H1 (cell line): ENCODE measurements around the gene ZNF469. TPM values are rescaled to one million over a fixed set of nuclear protein-coding genes. Genes with fewer than 3 reads are reported as not detected.

Source experiments
- CTCF ChIA-PET: fragments of 300-600 bp; sonication (Branson Sonifier 250); formaldehyde crosslinking; loops from one replicate; lab custom pipeline; 2021; ENCODE audit not compliant: partially characterized antibody; lab: Charles Lee
- POLR2A ChIA-PET: fragments of 300-600 bp; sonication (Branson Sonifier 250); formaldehyde crosslinking; loops from one replicate; lab custom pipeline; 2021; ENCODE audit warnings: inconsistent platforms; ENCODE audit not compliant: partially characterized antibody; lab: Charles Lee
- DNase-seq, 2 experiments: peaks; one replicate each; pipeline versions ENCODE4 v3.0.0 to v3.0.0-alpha.2; 2010 to 2022; ENCODE audit warnings: low spot score in 2 of 2, low read depth in 1 of 2, mixed read lengths in 1 of 2
- FAIRE-seq: peaks from 2 replicates; lab custom pipeline; 2011; peaks lifted over from hg19 to GRCh38; lab: Jason Lieb, UNC
- H2AFZ ChIP-seq: 2 replicates; pipeline ENCODE4 v1.8.1; 2012; ENCODE audit warnings: low read length, inconsistent platforms
- H2AK5ac ChIP-seq: 2 replicates; pipeline ENCODE4 v1.6.1; 2013; ENCODE audit warnings: low read depth, low read length
- H2BK120ac ChIP-seq: replicated peaks from 2 replicates; pipeline ENCODE3; 2013; ENCODE audit warnings: low read depth, low read length, inconsistent platforms
- H2BK12ac ChIP-seq: 2 replicates; pipeline ENCODE4 v1.6.1; 2013; ENCODE audit warnings: low read depth, low read length
- H2BK15ac ChIP-seq: 2 replicates; pipeline ENCODE4 v1.6.1; 2013; ENCODE audit warnings: low read length
- H2BK20ac ChIP-seq: 2 replicates; pipeline ENCODE4 v1.6.1; 2013; ENCODE audit warnings: low read length
- H2BK5ac ChIP-seq: 2 replicates; pipeline ENCODE4 v1.6.1; 2013; ENCODE audit warnings: low read depth, low read length
- H3K14ac ChIP-seq: 2 replicates; pipeline ENCODE4 v1.6.1; 2013; ENCODE audit warnings: inconsistent platforms; ENCODE audit not compliant: insufficient read length
- H3K18ac ChIP-seq: 2 replicates; pipeline ENCODE4 v1.6.1; 2013; ENCODE audit warnings: low read length; ENCODE audit errors: extremely low read depth
- H3K23ac ChIP-seq: 2 replicates; pipeline ENCODE4 v1.6.1; 2013; ENCODE audit warnings: inconsistent platforms; ENCODE audit not compliant: insufficient read length
- H3K23me2 ChIP-seq: 2 replicates; pipeline ENCODE4 v1.6.1; 2013; ENCODE audit warnings: low read depth, low read length
- H3K27ac ChIP-seq: 2 replicates; pipeline ENCODE4 v1.6.1; 2011; ENCODE audit warnings: low read depth, low read length, inconsistent platforms
- H3K27me3 ChIP-seq, 4 experiments: replicated peaks in 1 of 4; 1 replicate in 1 of 4; 2 replicates in 3 of 4; pipeline versions ENCODE4 v1.6.1 to v1.8.1; 2011 to 2013; ENCODE audit warnings: low read length in 3 of 4, mild to moderate bottlenecking in 3 of 4, inconsistent platforms in 2 of 4, mixed read lengths in 2 of 4, moderate library complexity in 1 of 4; ENCODE audit not compliant: control insufficient read depth in 3 of 4, insufficient read depth in 3 of 4; ENCODE audit errors: extremely low read depth in 1 of 4
- H3K36me3 ChIP-seq, 4 experiments: 2 replicates each; pipeline versions ENCODE4 v1.6.1 to v1.8.1; 2011 to 2013; ENCODE audit warnings: mild to moderate bottlenecking in 4 of 4, low read length in 3 of 4, moderate library complexity in 2 of 4, control low read depth in 1 of 4, inconsistent platforms in 1 of 4; ENCODE audit not compliant: insufficient read depth in 4 of 4, control insufficient read depth in 2 of 4
- H3K4ac ChIP-seq: replicated peaks from 2 replicates; pipeline ENCODE3; 2013; ENCODE audit warnings: low read length, low read depth, mixed read lengths, inconsistent platforms; ENCODE audit not compliant: insufficient read length
- H3K4me1 ChIP-seq, 4 experiments: replicated peaks in 1 of 4; 1 replicate in 1 of 4; 2 replicates in 3 of 4; pipeline versions ENCODE4 v1.6.1 to v1.8.1; 2011 to 2013; ENCODE audit warnings: low read length in 3 of 4, inconsistent platforms in 2 of 4, mixed read lengths in 1 of 4; ENCODE audit not compliant: insufficient read depth in 4 of 4, control insufficient read depth in 3 of 4
- H3K4me2 ChIP-seq, 2 experiments: 2 replicates each; pipeline versions ENCODE4 v1.6.1 to v1.8.1; 2011 to 2013; ENCODE audit warnings: low read depth in 2 of 2, low read length in 2 of 2, control low read depth in 1 of 2, inconsistent platforms in 1 of 2, mild to moderate bottlenecking in 1 of 2; ENCODE audit not compliant: insufficient read depth in 1 of 2
- H3K4me3 ChIP-seq, 4 experiments: fragments of 200-600, 300-600 bp in 1 of 4; sonication (generic), shearing (Covaris generic), sonication (Bioruptor Twin) in 1 of 4; 2 replicates each; pipeline versions ENCODE4 v1.5.1 to v1.8.1; 2011 to 2016; ENCODE audit warnings: low read length in 4 of 4, low read depth in 3 of 4, control low read depth in 2 of 4, inconsistent platforms in 2 of 4, mild to moderate bottlenecking in 2 of 4, mixed read lengths in 1 of 4, moderate library complexity in 1 of 4; ENCODE audit not compliant: insufficient read depth in 2 of 4; ENCODE audit errors: extremely low read depth in 1 of 4
- H3K56ac ChIP-seq: replicated peaks from 2 replicates; pipeline ENCODE3; 2013; ENCODE audit warnings: low read depth, mild to moderate bottlenecking, mixed read lengths, low read length, inconsistent platforms; ENCODE audit not compliant: insufficient read length
- H3K79me1 ChIP-seq: 2 replicates; pipeline ENCODE4 v1.6.1; 2013; ENCODE audit warnings: low read depth, low read length, control low read depth
- H3K79me2 ChIP-seq, 2 experiments: 2 replicates each; pipeline versions ENCODE4 v1.6.1 to v1.8.1; 2012 to 2013; ENCODE audit warnings: low read length in 2 of 2, mild to moderate bottlenecking in 2 of 2, inconsistent platforms in 1 of 2; ENCODE audit not compliant: insufficient read depth in 2 of 2, control insufficient read depth in 1 of 2
- H3K9ac ChIP-seq, 4 experiments: replicated peaks in 1 of 4; 1 replicate in 1 of 4; 2 replicates in 3 of 4; pipeline versions ENCODE4 v1.6.1 to v1.8.1; 2011 to 2013; ENCODE audit warnings: low read depth in 3 of 4, low read length in 3 of 4, control low read depth in 2 of 4, mild to moderate bottlenecking in 2 of 4, moderate library complexity in 2 of 4, inconsistent platforms in 1 of 4; ENCODE audit errors: extremely low read depth in 1 of 4
- H3K9me3 ChIP-seq, 2 experiments: 2 replicates each; pipeline versions ENCODE4 v1.6.1 to v1.8.1; 2012 to 2013; ENCODE audit warnings: mild to moderate bottlenecking in 2 of 2, moderate library complexity in 2 of 2, control low read depth in 1 of 2, inconsistent platforms in 1 of 2, low read depth in 1 of 2, low read length in 1 of 2, mixed read lengths in 1 of 2; ENCODE audit not compliant: insufficient read depth in 2 of 2
- H4K20me1 ChIP-seq, 2 experiments: replicated peaks in 1 of 2; 2 replicates each; pipeline versions ENCODE3 to v1.8.1; 2011 to 2013; ENCODE audit warnings: inconsistent platforms in 2 of 2, low read length in 2 of 2, mild to moderate bottlenecking in 1 of 2; ENCODE audit not compliant: insufficient read depth in 2 of 2, control insufficient read depth in 1 of 2
- H4K5ac ChIP-seq: 2 replicates; pipeline ENCODE4 v1.6.1; 2013; ENCODE audit warnings: low read length, low read depth, mixed read lengths, inconsistent platforms; ENCODE audit not compliant: insufficient read length
- H4K8ac ChIP-seq: 2 replicates; pipeline ENCODE4 v1.8.0; 2013; ENCODE audit warnings: mild to moderate bottlenecking, moderate library complexity, low read length, inconsistent platforms; ENCODE audit not compliant: insufficient read depth; ENCODE audit errors: extremely low read depth
- H4K91ac ChIP-seq: replicated peaks from 2 replicates; pipeline ENCODE3; 2013; ENCODE audit warnings: low read length, mixed read lengths, inconsistent platforms; ENCODE audit not compliant: insufficient read length
- EP300 ChIP-seq, 2 experiments: IDR thresholded peaks; 1 replicate in 1 of 2; 2 replicates in 1 of 2; pipeline ENCODE4 v1.6.1; 2011 to 2012; ENCODE audit warnings: low read depth in 2 of 2, low read length in 2 of 2, mild to moderate bottlenecking in 2 of 2, borderline replicate concordance in 1 of 2, inconsistent platforms in 1 of 2, moderate library complexity in 1 of 2
- PHF8 ChIP-seq: fragments of 200-600 bp; sonication (generic); conservative IDR thresholded peaks from 2 replicates; pipeline ENCODE4 v1.7.1; 2012; ENCODE audit warnings: low read depth, mild to moderate bottlenecking, inconsistent platforms, low read length, moderate library complexity
- SAP30 ChIP-seq: fragments of 300-600 bp; sonication (generic); IDR thresholded peaks from 2 replicates; pipeline ENCODE4 v1.7.1; 2012; ENCODE audit warnings: low read length, moderate library complexity, mild to moderate bottlenecking, inconsistent platforms; ENCODE audit not compliant: insufficient read depth, insufficient replicate concordance
- ZNF274 ChIP-seq: IDR thresholded peaks from 2 replicates; pipeline ENCODE4 v1.7.0; 2012; ENCODE audit warnings: low read length, borderline replicate concordance; ENCODE audit errors: extremely low read depth
- WGBS, 2 experiments: shearing (Covaris generic) in 1 of 2; methylation state at CpG; one replicate each; pipeline versions ENCODE4 v1.1.6 to v1.1.7; 2013 to 2015; ENCODE audit warnings: low lambda C conversion rate in 2 of 2, mixed read lengths in 2 of 2, inconsistent platforms in 1 of 2, low coverage in 1 of 2, missing lambda C conversion rate in 1 of 2; ENCODE audit not compliant: insufficient replicate concordance in 2 of 2, insufficient coverage in 1 of 2, insufficient read length in 1 of 2; ENCODE audit errors: extremely low coverage in 1 of 2, missing lambda C conversion rate in 1 of 2; 5-methylcytosine and 5-hydroxymethylcytosine counted together
- polyA plus RNA-seq, 7 experiments: library from polyadenylated mRNA; depleted of rRNA in 3 of 7; stranded (reverse) in 5 of 7; unstranded in 2 of 7; fragments of >200 nt in 5 of 7; fragments of 200-250 nt in 2 of 7; gene quantifications; 1 replicate in 5 of 7; 2 replicates in 1 of 7; 4 replicates in 1 of 7; pipeline versions ENCODE4 v1.2.1 to v1.2.3, GENCODE V29; 2011 to 2013; ENCODE audit warnings: missing spikeins in 2 of 7, mixed read lengths in 2 of 7
- total RNA-seq: library from RNA; stranded (reverse); fragmentation: NEBNext Ultra II Directional; extraction: Animal tissue kit (Norgen Biotek cat#: 25700); gene quantifications from 2 replicates; pipeline ENCODE4 v1.2.1, GENCODE V29; 2021
- TF ChIP-seq, protein P1 (sequence below): IDR thresholded peaks from 2 replicates; pipeline ENCODE4 v1.6.1; 2011; ENCODE audit warnings: low read depth, mild to moderate bottlenecking, low read length; ENCODE audit not compliant: insufficient read depth

The ZNF469 gene
- total and polyA plus RNA-seq, 2 of the 8 experiments (the other 6 are each of a cell fraction or from before 2014, with no cell fraction given) = 0.30 to 1.8 TPM

DNA sequence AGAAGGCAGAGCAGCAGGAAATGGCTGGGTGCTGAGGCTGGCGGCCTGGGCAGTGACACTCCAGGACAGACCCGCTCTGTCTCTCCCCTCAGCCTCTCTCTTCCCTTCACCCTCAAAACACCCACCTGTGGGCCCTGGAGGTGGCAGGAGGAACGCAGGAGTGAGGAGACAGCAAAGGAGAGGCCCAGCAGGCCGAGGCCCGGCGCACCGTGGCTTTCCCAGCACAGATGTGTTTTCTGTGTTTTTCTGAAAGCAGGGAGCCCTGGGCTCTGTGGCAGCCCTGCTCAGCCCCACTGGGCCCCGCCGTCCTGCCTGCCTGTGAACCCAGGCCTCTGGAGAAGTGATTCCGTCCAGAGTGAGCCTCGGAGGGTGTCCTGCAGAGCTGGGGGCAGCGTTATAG is 30.5 kb downstream of the ZNF469 start:
- H2AK5ac ChIP-seq = no peak overlapping the region
- H3K14ac ChIP-seq = no peak overlapping the region
- H3K9me3 ChIP-seq = no peaks in the 10 kb centered on the region
- ChIA-PET CTCF (interaction anchor here (1.1 kb wide), 1 partner anchor 13 kb away, joined by 4 read pairs; no protein-coding TSS in a partner anchor), POLR2A (no interaction called here)
- peak overlapping the region; percentile 35 for H4K8ac ChIP-seq
- no peak overlapping the region for H2BK5ac ChIP-seq
- no peaks in the 10 kb centered on the region for H3K27me3 ChIP-seq
- H3K79me2 ChIP-seq = no peaks in the 10 kb centered on the region
- H3K4me3 ChIP-seq = no peak overlapping the region
- H2BK120ac ChIP-seq = no peak overlapping the region
- H3K4me2 ChIP-seq = no peak overlapping the region
- no peak overlapping the region for H3K18ac ChIP-seq
- no peak overlapping the region for H3K27ac ChIP-seq
- H2BK20ac ChIP-seq = no peak overlapping the region
- H2BK15ac ChIP-seq = no peak overlapping the region
- WGBS, 2 experiments = 78% methylated on average over 8 of the region's 12 CpGs; no CpG with 5 or more reads in 1 of the 2 experiments
- H4K20me1 ChIP-seq = peaks cover 0 to 1% of the 10 kb centered on the region in 2 experiments
- H3K23ac ChIP-seq = no peak overlapping the region
- no peak overlapping the region for H4K5ac ChIP-seq
- H2BK12ac ChIP-seq = no peak overlapping the region
- no peak for TF ChIP-seq PHF8
- no peak for TF ChIP-seq SAP30
- TF ChIP-seq, protein P1, sequence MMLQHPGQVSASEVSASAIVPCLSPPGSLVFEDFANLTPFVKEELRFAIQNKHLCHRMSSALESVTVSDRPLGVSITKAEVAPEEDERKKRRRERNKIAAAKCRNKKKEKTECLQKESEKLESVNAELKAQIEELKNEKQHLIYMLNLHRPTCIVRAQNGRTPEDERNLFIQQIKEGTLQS = no peak
- TF ChIP-seq ZNF274 = no peak
- no peak for TF ChIP-seq EP300 (IDR thresholded peaks at IDR 0.05; ENCODE audit: borderline replicate concordance in 1 of 2, low read depth in 2 of 2, low read length in 2 of 2)
- no peaks in the 10 kb centered on the region; a peak in 1 of 8 replicates for H3K36me3 ChIP-seq
- no peak overlapping the region; a peak in 1 of 7 replicates for H3K9ac ChIP-seq
- no peak overlapping the region for H2AFZ ChIP-seq
- no peak for DNase-seq
- no peak overlapping the region for H3K4ac ChIP-seq
- no peaks in the 10 kb centered on the region for H3K23me2 ChIP-seq
- H4K91ac ChIP-seq = no peak overlapping the region
- no peak for FAIRE-seq
- no peaks in the 10 kb centered on the region for H3K79me1 ChIP-seq
- H3K4me1 ChIP-seq = no peaks in the 10 kb centered on the region; a peak in 1 of 7 replicates
- H3K56ac ChIP-seq = no peak overlapping the region
